ENCODE measurements around the gene ZNF740.

- TF ChIP-seq RARB (CRISPR knock-in tag; IDR thresholded peaks at IDR 0.05) (no peak), PATZ1 (CRISPR knock-in tag; IDR thresholded peaks at IDR 0.05; ENCODE audit: borderline replicate concordance) (no peak), TCF4 (CRISPR knock-in tag; IDR thresholded peaks at IDR 0.05; ENCODE audit: borderline replicate concordance) (no peak)
Observed at GRCh38 chr12:53236443-53237111, 56.1 kb downstream of the ZNF740 start.
